ENCODE measurements around the gene PGLYRP1. TPM values are rescaled to one million over a fixed set of nuclear protein-coding genes. Genes with fewer than 3 reads are reported as not detected.

The PGLYRP1 gene
- polyA plus RNA-seq, 1 of the 3 experiments (the other 2 are of a cell fraction), result not detected

- peak; percentile 100 for DNase-seq
- H3K4me2 ChIP-seq, result peak within 1 kb of the TSS; percentile 79
- ChIA-PET POLR2A (interaction anchor here (0.7 to 1.0 kb wide), 2 partner anchors 19 to 22 kb away, joined by 3 to 7 read pairs; no protein-coding TSS in a partner anchor), CTCF (interaction anchor here (1.1 to 1.3 kb wide), 5 partner anchors 10 to 91 kb away, joined by 3 to 5 read pairs (median 4); no protein-coding TSS in a partner anchor)
- no peaks in the 10 kb centered on the region for H3K9me2 ChIP-seq
- H2AFZ ChIP-seq (ENCODE audit: low read depth), result peak within 1 kb of the TSS; percentile 64; the same call in 1 of the 2 replicates
- H4K20me1 ChIP-seq (ENCODE audit: insufficient read depth), result no peaks in the 10 kb centered on the region
- H3K79me2 ChIP-seq (ENCODE audit: insufficient read depth), result no peaks in the 10 kb centered on the region
- H3K36me3 ChIP-seq (replicated peaks in 1 of 2; ENCODE audit: control insufficient read depth in 1 of 2, insufficient read depth in 2 of 2, low read length in 1 of 2), result no peaks in the 10 kb centered on the region
- H3K4me1 ChIP-seq (ENCODE audit: control insufficient read depth in 1 of 2, insufficient read depth in 2 of 2, low read depth in 1 of 2, low read length in 1 of 2), result peaks cover 0 to 9% of the 10 kb centered on the region in 2 experiments; a peak in 1 of 4 replicates
- H3K9me3 ChIP-seq, result no peaks in the 10 kb centered on the region
- no peaks in the 10 kb centered on the region; the same call in 1 of the 2 replicates for H3K27me3 ChIP-seq (ENCODE audit: insufficient read depth)
- peak within 1 kb of the TSS in 1 of 2 experiments; percentile 69; a peak in 1 of 4 replicates for H3K27ac ChIP-seq (ENCODE audit: low read depth in 2 of 2, low read length in 1 of 2)
- peak within 1 kb of the TSS; percentile 56; the same call in 1 of the 2 replicates for H3K9ac ChIP-seq
- TF ChIP-seq, protein P1, sequence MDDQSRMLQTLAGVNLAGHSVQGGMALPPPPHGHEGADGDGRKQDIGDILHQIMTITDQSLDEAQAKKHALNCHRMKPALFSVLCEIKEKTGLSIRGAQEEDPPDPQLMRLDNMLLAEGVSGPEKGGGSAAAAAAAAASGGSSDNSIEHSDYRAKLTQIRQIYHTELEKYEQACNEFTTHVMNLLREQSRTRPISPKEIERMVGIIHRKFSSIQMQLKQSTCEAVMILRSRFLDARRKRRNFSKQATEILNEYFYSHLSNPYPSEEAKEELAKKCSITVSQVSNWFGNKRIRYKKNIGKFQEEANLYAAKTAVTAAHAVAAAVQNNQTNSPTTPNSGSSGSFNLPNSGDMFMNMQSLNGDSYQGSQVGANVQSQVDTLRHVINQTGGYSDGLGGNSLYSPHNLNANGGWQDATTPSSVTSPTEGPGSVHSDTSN (IDR thresholded peaks at IDR 0.05), result no peak
- TF ChIP-seq RCOR1 (IDR thresholded peaks at IDR 0.05; ENCODE audit: low read length), result 0 out of 2 replicates have a peak, but pooled peaks have one; percentile 7
- TF ChIP-seq RFX5 (IDR thresholded peaks at IDR 0.05; ENCODE audit: low read length), result peak; percentile 30; the same call in 1 of the 2 replicates
- peak; percentile 44; the same call in 1 of the 2 replicates for TF ChIP-seq MXI1 (IDR thresholded peaks at IDR 0.05; ENCODE audit: low read depth, low read length)
- H3F3A ChIP-seq (replicated peaks; ENCODE audit: insufficient read depth), result peaks cover 8% of the 10 kb centered on the region
- WGBS (ENCODE audit: low lambda C conversion rate), result 7% methylated on average over 28 of the region's 58 CpGs
- peak within 1 kb of the TSS; percentile 57 to 68 for H3K4me3 ChIP-seq (ENCODE audit: low read depth in 2 of 2, low read length in 1 of 2)
These were observed 49.1 kb downstream of the PGLYRP1 start, which contains the start of gene NOVA2 for GRCh38 chr19:45973553-45974338. TSS of gene NOVA2 (minus strand) at chr19:45973865. CDS start at chr19:45973351, 514 bp downstream.

- H3K4me3 ChIP-seq (ENCODE audit: low read depth in 2 of 2, low read length in 1 of 2), result peak overlapping the region; percentile 45 to 60
- H3K36me3 ChIP-seq (replicated peaks in 1 of 2; ENCODE audit: control insufficient read depth in 1 of 2, insufficient read depth in 2 of 2, low read length in 1 of 2), result no peaks in the 10 kb centered on the region
- peak overlapping the region in 1 of 2 experiments; percentile 18; a peak in 1 of 4 replicates for H3K27ac ChIP-seq (ENCODE audit: low read depth in 2 of 2, low read length in 1 of 2)
- H3K4me1 ChIP-seq (ENCODE audit: control insufficient read depth in 1 of 2, insufficient read depth in 2 of 2, low read depth in 1 of 2, low read length in 1 of 2), result peaks cover 0 to 9% of the 10 kb centered on the region in 2 experiments; a peak in 1 of 4 replicates
- H3K9me3 ChIP-seq, result no peaks in the 10 kb centered on the region
- no peaks in the 10 kb centered on the region for H4K20me1 ChIP-seq (ENCODE audit: insufficient read depth)
- no peak for DNase-seq
- ChIA-PET CTCF (interaction anchor here (0.9 to 1.2 kb wide), 2 partner anchors 9 to 13 kb away, joined by 3 read pairs; no protein-coding TSS in a partner anchor), POLR2A (no interaction called here)
- 1% methylated on average over 8 of the region's 54 CpGs for WGBS (ENCODE audit: low lambda C conversion rate)
- no peak overlapping the region for H3K9ac ChIP-seq
- peaks cover 8% of the 10 kb centered on the region for H3F3A ChIP-seq (replicated peaks; ENCODE audit: insufficient read depth)
- H3K9me2 ChIP-seq, result no peaks in the 10 kb centered on the region
- H3K79me2 ChIP-seq (ENCODE audit: insufficient read depth), result no peaks in the 10 kb centered on the region
- H3K4me2 ChIP-seq, result peak overlapping the region; percentile 79
- H3K27me3 ChIP-seq (ENCODE audit: insufficient read depth), result no peaks in the 10 kb centered on the region; the same call in 1 of the 2 replicates
- no peak overlapping the region for H2AFZ ChIP-seq (ENCODE audit: low read depth)
- TF ChIP-seq RXRA (IDR thresholded peaks at IDR 0.05; ENCODE audit: borderline replicate concordance, low read depth) (no peak), JUND (IDR thresholded peaks at IDR 0.05) (no peak), RAD21 (IDR thresholded peaks at IDR 0.05; ENCODE audit: low read length) (no peak), RCOR1 (IDR thresholded peaks at IDR 0.05; ENCODE audit: low read length) (no peak), NFIC (IDR thresholded peaks at IDR 0.05; ENCODE audit: borderline replicate concordance) (no peak), CTCF (IDR thresholded peaks at IDR 0.05) (no peak), MEF2A (IDR thresholded peaks at IDR 0.05; ENCODE audit: borderline replicate concordance, low read depth) (no peak), TAF1 (IDR thresholded peaks at IDR 0.05; ENCODE audit: borderline replicate concordance, low read depth, low read length) (no peak), MXI1 (IDR thresholded peaks at IDR 0.05; ENCODE audit: low read depth, low read length) (no peak), GABPA (IDR thresholded peaks at IDR 0.05; ENCODE audit: low read depth) (no peak), RFX5 (IDR thresholded peaks at IDR 0.05; ENCODE audit: low read length) (no peak), POLR2AphosphoS5 (IDR thresholded peaks at IDR 0.05; ENCODE audit: low read depth, low read length) (no peak), SIN3A (IDR thresholded peaks at IDR 0.05; ENCODE audit: borderline replicate concordance, low read depth, low read length) (no peak), EP300 (IDR thresholded peaks at IDR 0.05; ENCODE audit: borderline replicate concordance in 1 of 2, low read depth in 1 of 2, low read length in 1 of 2) (no peak)
- TF ChIP-seq, protein P2, sequence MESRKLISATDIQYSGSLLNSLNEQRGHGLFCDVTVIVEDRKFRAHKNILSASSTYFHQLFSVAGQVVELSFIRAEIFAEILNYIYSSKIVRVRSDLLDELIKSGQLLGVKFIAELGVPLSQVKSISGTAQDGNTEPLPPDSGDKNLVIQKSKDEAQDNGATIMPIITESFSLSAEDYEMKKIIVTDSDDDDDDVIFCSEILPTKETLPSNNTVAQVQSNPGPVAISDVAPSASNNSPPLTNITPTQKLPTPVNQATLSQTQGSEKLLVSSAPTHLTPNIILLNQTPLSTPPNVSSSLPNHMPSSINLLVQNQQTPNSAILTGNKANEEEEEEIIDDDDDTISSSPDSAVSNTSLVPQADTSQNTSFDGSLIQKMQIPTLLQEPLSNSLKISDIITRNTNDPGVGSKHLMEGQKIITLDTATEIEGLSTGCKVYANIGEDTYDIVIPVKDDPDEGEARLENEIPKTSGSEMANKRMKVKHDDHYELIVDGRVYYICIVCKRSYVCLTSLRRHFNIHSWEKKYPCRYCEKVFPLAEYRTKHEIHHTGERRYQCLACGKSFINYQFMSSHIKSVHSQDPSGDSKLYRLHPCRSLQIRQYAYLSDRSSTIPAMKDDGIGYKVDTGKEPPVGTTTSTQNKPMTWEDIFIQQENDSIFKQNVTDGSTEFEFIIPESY (IDR thresholded peaks at IDR 0.05; ENCODE audit: borderline replicate concordance, low read depth), result no peak
- TF ChIP-seq, protein P3, sequence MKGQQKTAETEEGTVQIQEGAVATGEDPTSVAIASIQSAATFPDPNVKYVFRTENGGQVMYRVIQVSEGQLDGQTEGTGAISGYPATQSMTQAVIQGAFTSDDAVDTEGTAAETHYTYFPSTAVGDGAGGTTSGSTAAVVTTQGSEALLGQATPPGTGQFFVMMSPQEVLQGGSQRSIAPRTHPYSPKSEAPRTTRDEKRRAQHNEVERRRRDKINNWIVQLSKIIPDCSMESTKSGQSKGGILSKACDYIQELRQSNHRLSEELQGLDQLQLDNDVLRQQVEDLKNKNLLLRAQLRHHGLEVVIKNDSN (IDR thresholded peaks at IDR 0.05; ENCODE audit: borderline replicate concordance, low read depth), result no peak
These were observed 49.8 kb downstream of the PGLYRP1 start for GRCh38 chr19:45972947-45973540.
